ENCODE data around the gene RPL3.
"Not testable (repeated sequence)": the region's sequence is repeated elsewhere in the genome, so short reads cannot be mapped to it uniquely, and the experiment has no call there.

Gene RPL3

DNA sequence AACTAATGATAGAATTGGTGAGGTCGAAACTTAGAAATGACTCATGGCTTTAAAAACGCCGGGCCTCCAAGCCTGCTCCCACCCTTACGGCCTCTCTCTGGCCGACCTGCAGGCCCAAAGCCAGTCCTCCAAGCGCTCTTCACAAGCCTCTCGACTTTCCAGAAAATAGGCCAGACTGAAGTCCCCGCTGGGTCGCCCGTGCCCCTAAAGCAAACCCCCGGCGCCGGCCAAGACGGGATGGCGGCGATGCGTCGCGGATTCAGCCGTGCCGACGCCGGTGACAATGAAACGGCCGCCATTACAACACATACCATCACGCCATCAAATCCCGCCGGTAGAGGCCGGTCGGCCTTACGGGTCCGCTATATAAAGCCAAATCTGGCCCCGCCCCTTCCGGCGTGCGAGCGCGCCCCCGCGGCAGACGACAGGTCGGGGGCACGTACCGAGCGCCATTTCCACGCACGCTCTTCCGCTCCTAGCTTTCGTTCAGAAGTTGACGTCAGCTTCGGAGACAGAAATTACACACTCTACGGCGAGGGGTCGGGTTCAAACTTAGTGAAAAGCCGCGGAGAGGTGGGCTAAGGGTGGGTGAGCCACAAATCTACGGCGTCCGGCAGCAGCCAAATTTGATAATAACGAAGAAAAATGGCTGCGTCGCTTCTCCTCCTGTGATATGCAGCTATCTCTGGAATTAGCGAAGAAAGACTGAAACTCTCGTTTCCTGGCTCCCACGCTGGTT, at the start of gene RPL3:
RPL3 (minus strand) TSS at position 340 of the 739 bp plus-strand sequence; CDS start at position 314, 26 bp downstream.
- peak; percentile 99 for DNase-seq

- DNase-seq: no peak
Observed at GRCh38 chr22:39369186-39369585, 49.8 kb upstream of the RPL3 start.

GRCh38 chr22:39368461-39368911, 49.1 kb upstream of the RPL3 start:
- DNase-seq: no peak

GRCh38 chr22:39367035-39367434, 47.6 kb upstream of the RPL3 start:
- DNase-seq: no peak

DNA sequence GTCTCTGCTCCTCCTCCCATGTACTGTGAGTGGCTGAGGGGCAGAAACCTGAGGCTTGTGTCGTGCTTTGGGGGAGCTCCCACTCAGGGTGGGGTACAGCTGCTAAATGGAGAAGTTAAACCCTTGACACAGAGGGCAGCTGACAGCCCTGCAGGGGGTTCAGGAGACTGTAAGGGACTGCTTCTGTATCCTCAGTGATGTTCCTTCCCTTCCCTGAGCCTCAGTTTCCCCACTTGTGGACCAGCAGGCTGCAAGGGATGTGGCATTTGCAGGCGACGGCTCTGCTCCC, 46.0 kb upstream of the RPL3 start:
- DNase-seq: no peak

- no peak for DNase-seq
Observed at GRCh38 chr22:39364714-39365491, 45.5 kb upstream of the RPL3 start.

DNA sequence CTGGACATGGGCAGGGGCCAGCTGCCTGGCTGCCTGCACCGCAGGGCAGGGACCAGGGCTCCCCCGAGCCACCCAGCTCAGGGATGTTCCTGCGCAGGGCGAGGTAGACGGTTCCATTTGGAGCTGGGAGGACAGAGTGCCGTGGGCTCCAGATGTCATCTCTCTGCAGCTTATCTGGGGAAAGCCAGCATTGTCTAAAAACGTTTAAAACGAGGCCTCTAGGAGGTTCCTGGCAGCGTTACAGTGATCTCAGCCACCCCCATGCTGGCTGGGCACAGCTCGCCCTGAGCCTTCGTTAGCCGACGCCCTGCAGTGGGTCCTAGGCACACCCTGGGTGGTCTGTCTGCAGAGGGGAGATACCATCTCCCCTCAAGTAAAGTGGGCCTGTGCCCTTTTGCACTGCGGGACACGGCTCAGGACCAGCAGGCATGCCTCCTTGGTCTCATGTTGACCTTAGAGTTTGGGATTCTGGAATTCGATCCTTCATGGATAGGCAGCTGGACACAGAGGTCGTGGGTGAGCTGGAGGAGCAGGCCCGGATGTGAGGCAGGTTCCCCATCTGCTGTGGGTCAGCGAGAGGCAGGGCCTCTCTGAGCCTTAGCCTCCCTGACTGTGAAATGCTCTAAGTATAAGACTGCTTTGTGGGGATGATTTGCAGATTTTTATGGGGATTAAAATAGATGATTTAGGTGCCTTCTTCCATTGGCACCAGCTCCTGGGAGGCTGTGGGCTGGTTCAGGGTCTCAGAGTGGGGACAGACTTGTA, 44.5 kb upstream of the RPL3 start:
- no peak for DNase-seq

- DNase-seq: no peak
Observed at GRCh38 chr22:39362932-39363331, 43.5 kb upstream of the RPL3 start.

- DNase-seq: no peak
Observed at GRCh38 chr22:39362271-39362670, 42.8 kb upstream of the RPL3 start.

GRCh38 chr22:39361496-39361895, 42.1 kb upstream of the RPL3 start:
- no peak for DNase-seq

GRCh38 chr22:39360674-39361413, 41.4 kb upstream of the RPL3 start:
- DNase-seq: no peak

- DNase-seq: no peak
Observed at GRCh38 chr22:39360242-39360641, 40.8 kb upstream of the RPL3 start.

GRCh38 chr22:39359659-39360195, 40.3 kb upstream of the RPL3 start:
- no peak for DNase-seq

DNA sequence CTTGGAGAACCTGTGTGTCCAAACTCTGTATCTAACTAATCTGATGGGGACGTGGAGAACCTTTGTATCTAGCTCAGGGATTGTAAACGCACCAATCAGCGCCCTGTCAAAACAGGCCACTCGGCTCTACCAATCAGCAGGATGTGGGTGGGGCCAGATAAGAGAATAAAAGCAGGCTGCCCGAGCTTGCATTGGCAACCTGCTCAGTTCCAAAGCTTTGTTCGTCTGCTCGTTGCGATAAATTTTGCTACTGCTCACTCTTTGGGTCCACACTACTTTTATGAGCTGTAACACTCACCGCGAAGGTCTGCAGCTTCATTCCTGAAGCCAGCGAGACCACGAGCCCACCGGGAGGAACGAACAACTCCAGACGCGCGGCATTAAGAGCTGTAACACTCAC, 38.8 kb upstream of the RPL3 start:
- not testable (repeated sequence) for DNase-seq

DNA sequence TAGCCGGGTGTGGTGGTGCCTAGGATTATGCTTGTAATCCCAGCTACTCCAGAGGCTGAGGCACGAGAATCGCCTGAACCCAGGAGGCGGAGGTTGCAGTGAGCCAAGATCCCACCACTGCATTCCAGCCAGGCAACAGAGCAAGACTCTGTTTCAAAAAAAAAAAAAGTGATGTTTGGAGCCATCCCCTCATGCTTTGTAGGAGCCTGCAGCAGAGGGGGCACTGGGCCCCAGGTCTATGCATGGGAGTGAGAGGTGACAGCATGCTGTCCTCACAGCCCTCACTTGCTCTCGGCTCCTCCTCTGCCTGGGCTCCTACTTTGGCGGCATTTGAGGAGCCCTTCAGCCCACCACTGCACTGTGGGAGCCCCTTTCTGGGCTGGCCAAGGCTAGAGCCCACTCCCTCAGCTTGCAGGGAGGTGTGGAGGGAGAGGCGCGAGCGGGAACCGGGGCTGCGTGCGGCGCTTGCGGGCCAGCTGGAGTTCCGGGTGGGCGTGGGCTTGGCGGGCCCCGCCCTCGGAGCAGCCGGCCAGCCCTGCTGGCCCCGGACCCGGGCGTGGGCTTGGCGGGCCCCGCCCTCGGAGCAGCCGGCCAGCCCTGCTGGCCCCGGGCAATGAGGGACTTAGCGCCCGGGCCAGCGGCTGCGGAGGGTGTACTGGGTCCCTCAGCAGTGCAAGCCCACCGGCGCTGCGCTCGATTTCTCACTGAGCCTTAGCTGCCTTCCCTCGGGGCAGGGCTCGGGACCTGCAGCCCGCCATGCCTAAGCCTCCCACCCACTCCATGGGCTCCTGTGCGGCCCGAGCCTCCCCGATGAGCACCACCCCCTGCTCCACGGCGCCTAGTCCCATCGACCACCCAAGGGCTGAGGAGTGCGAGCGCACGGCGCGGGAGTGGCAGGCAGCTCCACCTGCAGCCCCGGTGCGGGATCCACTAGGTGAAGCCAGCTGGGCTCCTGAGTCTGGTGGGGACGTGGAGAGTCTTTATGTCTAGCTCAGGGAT, 38.0 kb upstream of the RPL3 start:
- DNase-seq: not testable (repeated sequence)

GRCh38 chr22:39356464-39356863, 37.0 kb upstream of the RPL3 start:
- no peak for DNase-seq

GRCh38 chr22:39355805-39356204, 36.4 kb upstream of the RPL3 start:
- not testable (repeated sequence) for DNase-seq

DNA sequence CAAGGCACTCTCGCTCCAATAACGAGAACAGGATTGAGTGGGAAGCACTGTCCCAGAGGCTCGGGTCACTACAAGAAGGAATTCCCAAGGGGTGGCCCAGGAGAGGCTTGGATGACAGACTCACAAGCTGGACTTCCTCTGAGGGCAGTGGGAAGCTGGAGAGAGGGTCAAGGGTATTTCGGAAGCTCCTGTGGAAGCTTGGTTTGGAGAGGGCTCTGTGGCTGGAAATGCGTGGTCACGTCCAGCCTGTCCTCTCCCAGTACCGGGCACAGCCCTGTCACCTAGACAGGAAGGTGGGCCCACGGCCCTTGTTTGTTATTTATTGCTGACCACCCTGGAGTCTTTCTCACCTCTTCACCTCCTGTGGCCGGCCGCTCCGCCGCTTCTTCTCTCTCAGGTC, 35.7 kb upstream of the RPL3 start:
- no peak for DNase-seq

DNA sequence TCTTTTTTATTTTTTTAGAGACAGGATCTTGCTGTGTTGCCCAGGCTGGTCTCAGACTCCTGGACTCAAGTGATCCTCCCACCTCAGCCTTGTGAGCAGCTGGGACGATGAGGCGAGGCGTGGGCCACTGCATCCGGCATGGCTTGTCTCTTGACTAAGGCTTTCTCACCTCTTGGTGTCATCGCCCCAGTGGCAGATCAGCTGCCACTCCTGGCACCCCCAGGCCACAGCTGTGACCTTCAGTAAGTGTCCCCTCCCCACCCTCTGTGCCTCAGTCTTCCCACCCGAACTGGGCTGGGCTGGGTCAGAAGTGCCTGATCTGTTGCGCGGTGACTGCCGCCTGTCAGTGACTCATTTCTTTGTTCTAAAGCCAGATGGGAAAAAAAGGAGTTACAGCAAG, 33.9 kb upstream of the RPL3 start:
- DNase-seq: no peak

GRCh38 chr22:39352306-39352891, 33.0 kb upstream of the RPL3 start:
- no peak for DNase-seq

- DNase-seq: no peak
Observed at GRCh38 chr22:39351689-39352214, 32.3 kb upstream of the RPL3 start.

Data from activated effector memory CD4-positive, alpha-beta T cell treated with anti-CD3 and anti-CD28 coated beads, Interleukin-2, amount 50 U/mL, for 16 hours (primary cell).